GM12873 (cell line): Measurements from ENCODE around the gene QRICH2.

ENCODE experiments used
- CTCF ChIP-seq: IDR thresholded peaks from 2 replicates; pipeline ENCODE4 v1.5.1; 2012; ENCODE audit warnings: low read depth, mild to moderate bottlenecking, moderate library complexity, low read length, control low read depth; ENCODE audit not compliant: insufficient read depth; ENCODE audit errors: missing control alignments

QRICH2 gene

GRCh38 chr17:76276069-76276431, 32.0 kb downstream of the QRICH2 start:
- peak; percentile 9 for TF ChIP-seq CTCF

- TF ChIP-seq CTCF = no peak
These were observed 32.6 kb downstream of the QRICH2 start for GRCh38 chr17:76275382-76276068.

- no peak for TF ChIP-seq CTCF
These were observed 33.7 kb downstream of the QRICH2 start for GRCh38 chr17:76274112-76274956.

- no peak for TF ChIP-seq CTCF
These were observed 34.5 kb downstream of the QRICH2 start for GRCh38 chr17:76273445-76274111.

- no peak for TF ChIP-seq CTCF
These were observed 35.3 kb downstream of the QRICH2 start for GRCh38 chr17:76272541-76273444.

- peak; percentile 24 for TF ChIP-seq CTCF
These were observed 36.2 kb downstream of the QRICH2 start for GRCh38 chr17:76271669-76272540.
